ENCODE results near the gene PLAAT3.
A peak's percentile ranks its signal among the peaks of the same experiment; 100 is the strongest.
"Not testable (repeated sequence)": the region's sequence is repeated elsewhere in the genome, so short reads cannot be mapped to it uniquely, and the experiment has no call there.

The PLAAT3 gene

DNA sequence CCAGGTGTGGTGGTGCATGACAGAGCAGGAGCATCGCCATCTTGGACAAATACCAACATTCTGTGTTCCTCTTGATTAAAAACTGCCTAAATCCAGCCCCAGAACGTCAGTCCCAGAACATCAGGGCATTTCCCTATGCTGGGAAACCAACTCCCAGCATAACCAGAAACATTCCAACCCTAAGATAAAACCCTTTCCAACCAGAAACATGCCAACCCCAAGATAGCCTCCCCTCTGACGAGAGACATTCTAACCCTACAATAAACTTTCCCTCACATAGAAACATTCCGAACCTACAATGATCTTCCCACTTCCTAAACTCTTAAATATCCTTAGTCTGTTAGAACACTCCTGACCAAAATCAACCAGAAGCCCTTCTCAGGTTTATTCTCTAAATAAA, 66.1 kb downstream of the PLAAT3 start:
- DNase-seq (ENCODE audit: insufficient read length, low spot score) (no peak), FAIRE-seq (no peak)

DNA sequence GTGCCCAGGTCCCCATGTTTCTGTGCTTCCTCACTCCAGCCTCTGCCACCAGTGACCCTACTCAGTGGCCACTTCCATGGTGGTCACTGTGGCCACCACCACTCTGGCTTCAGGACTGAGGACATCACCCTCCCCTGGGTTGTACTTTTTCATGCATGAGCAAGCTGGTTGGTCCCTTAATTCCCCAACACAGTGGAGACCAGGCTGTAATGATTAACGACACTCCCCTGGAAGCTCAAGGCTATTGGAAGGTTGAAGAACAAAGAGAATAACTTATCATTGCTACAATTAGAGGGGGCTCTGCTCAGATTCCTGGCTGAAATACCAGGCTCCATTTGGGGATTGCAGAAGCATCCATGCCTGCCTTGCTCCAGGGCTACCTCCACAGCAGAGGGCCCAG, 67.2 kb downstream of the PLAAT3 start:
- FAIRE-seq (no peak), DNase-seq (ENCODE audit: insufficient read length, low spot score) (no peak)

DNA sequence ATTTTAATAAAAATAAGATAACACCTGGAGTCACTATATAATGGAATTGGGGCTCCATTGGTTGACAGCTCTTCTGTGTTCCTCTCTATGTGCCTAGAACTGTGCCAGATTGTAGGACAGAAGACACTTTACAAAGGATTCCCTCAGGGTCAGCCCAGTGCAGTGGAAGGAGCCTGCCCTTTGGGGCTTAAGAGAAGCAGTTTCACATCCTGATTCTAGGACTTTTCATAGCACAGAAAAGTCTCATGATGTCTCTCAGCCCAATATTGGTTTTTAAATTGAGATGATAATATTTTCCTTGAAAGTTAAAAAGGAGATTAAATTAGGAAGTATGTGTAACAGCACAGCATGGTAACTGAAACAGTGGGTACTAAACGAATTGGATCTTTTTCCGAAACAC, 70.5 kb downstream of the PLAAT3 start:
- DNase-seq (ENCODE audit: insufficient read length, low spot score), result no peak
- no peak for FAIRE-seq

DNA sequence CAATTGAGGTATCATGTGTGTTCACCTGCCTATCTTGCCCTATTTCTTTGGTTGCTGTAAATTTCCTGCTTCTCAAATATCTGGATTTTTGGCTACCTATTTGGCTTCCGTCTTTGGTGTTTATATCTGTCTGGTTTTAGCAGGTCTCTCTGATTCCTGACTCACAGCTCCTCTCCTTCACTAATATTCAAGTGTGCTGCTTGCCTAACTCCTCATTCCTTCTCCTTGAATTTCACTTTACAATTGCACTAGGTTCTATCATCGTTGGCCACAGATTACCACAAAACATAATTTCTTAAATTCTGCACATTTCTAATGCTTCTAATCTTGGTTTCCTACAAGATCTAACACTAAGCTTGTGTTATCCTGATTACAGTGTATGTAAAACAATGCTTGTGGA, 71.7 kb downstream of the PLAAT3 start:
- not testable (repeated sequence) for DNase-seq (ENCODE audit: insufficient read length, low spot score); FAIRE-seq

DNA sequence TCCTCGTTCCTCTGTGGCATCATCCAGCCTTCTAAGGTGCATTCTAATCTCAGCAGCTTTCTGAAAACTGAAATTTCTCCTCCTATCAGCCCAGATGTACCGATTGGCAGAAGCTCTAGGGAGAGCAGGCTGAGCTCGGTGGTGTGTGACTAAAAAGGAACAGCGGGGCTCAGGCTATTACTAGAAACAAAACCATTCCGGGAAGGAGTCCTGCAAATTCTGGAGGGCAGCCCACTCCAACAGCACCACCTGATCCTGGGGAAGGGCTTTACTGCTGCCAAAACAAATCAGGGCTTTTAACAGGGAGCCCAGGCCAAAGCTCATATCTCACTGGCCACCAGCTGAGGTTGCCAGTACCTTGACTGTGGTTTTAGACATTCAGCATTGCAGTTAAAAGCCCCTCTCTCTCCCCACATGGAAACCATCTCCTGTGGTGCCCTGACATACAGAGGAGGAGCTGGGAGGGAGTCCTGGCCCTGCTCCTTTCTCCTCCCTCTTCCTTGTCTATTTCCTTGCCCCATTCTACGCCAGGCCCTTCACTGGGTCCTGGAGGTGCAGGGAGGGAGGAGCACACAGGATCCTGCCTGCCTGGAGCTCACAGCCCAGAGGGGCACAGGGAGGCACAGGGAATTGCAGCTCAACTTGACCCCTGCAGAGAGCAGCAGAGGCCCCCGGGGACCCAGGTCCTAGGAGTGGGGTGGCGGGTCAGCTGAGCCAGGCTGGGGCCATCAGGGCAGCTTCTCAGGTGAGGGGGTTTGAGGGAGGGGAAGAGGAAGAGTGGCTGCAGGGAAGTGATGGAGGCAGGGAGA, 76.7 kb downstream of the PLAAT3 start:
- FAIRE-seq, result no peak
- no peak for DNase-seq (ENCODE audit: insufficient read length, low spot score)

DNA sequence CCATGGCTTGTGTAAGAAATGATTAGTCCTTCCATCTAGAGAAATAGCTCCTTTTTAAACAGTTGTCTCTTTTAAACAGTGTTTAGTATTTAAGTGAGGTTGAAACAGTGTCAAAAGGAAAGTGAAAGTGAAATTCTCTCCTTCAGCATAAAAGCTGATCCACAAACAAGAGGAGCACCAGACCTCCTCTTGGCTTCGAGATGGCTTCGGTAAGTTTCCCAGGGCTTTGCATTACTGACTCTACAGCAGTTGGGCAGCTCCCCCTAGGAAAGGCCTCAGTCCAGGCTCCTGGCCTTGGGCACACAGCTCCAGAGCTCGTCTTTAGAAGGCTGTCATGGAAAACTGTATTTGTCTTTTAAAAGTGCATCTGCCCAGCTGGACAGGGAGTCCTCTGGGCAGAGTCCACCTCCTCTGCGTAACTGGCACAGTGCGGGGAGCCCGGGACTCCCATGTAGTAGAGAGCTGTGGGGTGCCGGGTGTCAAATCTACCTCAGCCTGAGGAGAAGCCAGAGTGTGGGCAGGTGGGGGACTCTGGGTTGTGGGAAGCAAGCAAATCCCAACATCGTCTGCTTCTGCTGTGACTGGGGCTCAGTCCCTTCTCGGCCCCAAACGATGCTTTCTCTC, 77.5 kb downstream of the PLAAT3 start, which contains the start of gene PLAAT4:
Gene PLAAT4, plus strand, starts transcription at position 140 of the 624 bp plus-strand sequence. Its CDS starts 61 bp downstream, at position 201.
- no peak for FAIRE-seq
- peak; percentile 36 for DNase-seq (ENCODE audit: insufficient read length, low spot score)

DNA sequence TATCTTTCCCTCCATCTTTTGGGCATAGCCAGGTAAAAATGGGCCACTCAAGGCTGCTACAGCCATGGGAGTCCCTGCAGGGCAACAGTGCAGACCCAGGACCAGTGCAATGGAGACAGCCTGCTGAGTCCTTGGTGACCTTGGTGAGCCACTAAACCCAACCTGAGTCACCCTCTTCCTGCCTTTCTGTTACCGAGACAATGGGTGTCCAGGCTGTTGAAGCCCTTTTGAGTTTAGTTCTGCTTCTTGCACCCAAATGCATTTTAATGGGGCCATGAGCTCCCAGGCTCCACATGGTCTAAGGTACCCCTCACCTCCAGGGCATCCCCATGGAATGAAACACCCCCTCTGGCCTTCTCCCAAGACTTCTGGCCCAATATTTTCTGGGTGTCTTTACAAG, 78.5 kb downstream of the PLAAT3 start:
- FAIRE-seq, result no peak
- DNase-seq (ENCODE audit: insufficient read length, low spot score), result no peak

DNA sequence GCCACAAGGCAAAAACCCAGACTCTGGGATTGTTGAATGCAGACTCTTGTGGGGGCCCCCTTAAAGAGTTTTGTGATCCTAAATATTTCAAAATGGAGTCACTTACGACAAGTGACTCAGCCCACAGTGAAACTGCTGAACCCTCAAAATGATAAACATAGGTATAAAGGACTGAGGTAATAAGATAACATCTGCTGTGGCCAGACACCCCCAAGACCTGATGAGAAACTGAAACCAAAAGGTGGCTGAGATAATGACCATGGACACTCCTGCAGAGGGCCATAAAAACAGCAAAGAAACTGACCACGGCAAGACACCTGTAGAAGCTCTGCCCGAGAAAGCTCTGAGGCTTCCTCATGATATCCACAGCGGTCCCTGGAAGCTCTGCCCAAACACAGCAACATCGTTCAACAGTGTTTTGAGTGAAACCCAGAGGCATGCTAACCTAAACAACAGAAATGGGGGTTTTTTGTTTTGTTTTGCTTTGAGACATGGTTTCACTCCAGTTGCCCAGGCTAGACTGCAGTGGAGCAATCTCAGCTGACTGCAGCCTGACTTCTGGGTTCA, 79.3 kb downstream of the PLAAT3 start:
- DNase-seq (ENCODE audit: insufficient read length, low spot score), result no peak
- no peak for FAIRE-seq

DNA sequence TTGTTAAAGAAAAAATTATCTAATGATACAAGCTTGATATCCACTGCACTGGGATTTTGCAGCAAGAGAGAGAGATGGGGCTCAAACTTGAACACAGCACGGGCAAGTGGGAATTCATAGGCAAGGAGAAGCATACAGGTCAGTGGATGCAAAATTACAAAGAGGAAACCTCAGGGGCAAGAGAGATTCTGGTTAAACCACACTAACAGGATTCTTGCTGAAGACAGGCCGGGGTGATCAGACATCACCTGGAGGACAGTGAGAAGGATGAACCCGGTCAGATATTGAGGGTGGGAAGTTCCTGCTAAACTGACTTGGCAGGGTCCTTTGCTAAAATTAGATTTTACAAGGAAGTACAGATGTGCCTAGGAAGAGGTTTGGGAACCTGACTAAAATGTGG, 80.2 kb downstream of the PLAAT3 start:
- FAIRE-seq (no peak), DNase-seq (ENCODE audit: insufficient read length, low spot score) (no peak)

DNA sequence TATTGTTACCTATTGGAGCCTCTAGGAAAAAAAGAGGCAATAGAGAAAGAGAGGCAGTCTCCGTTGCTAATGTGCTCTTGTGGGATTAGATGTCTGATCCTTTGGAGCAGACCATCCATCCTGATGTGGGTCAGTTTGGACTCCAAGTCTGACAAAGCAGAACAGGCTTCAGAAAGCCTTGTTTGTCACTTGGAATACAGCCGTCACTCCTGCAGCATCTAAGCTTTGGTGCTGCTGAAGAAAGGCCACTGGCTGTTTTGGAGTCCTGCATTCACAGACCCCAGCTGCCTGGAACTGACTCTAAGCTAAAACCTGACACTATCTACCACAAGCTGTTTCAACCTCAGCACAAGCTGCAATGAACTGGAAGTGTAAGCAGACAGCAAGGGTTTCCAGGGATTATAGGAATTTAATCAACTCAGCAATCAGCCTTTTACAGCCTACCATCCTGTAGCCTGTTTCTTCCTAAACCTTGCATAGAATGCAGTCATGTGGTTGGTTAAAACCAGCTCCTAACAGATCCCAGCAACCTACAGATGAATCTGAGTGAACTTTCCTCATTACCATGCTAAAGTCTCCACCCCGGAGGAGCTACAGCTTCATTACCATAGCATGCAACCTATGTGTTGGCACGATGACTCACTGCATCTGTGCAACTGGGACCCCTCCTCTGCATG, 81.3 kb downstream of the PLAAT3 start:
- DNase-seq (ENCODE audit: insufficient read length, low spot score) (no peak), FAIRE-seq (no peak)

DNA sequence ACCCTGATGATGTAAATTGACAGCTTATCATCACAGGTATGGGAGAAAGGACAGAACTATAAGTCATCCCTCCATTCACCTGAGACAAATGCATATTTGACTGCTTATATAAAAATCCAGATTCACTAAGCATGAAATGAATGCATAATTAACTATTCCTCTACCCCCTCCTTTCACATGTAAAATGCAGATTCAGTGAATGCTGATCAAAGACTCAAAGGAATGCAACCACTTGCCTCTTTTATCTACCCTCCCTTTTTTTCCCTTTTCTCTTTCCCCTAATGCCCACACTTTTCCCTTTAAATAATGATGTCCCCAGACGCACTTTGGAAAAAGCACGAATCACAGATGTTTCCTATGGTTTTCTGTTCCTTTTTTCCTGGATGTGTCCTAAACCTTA, 82.1 kb downstream of the PLAAT3 start:
- DNase-seq (ENCODE audit: insufficient read length, low spot score), result no peak
- FAIRE-seq, result no peak

DNA sequence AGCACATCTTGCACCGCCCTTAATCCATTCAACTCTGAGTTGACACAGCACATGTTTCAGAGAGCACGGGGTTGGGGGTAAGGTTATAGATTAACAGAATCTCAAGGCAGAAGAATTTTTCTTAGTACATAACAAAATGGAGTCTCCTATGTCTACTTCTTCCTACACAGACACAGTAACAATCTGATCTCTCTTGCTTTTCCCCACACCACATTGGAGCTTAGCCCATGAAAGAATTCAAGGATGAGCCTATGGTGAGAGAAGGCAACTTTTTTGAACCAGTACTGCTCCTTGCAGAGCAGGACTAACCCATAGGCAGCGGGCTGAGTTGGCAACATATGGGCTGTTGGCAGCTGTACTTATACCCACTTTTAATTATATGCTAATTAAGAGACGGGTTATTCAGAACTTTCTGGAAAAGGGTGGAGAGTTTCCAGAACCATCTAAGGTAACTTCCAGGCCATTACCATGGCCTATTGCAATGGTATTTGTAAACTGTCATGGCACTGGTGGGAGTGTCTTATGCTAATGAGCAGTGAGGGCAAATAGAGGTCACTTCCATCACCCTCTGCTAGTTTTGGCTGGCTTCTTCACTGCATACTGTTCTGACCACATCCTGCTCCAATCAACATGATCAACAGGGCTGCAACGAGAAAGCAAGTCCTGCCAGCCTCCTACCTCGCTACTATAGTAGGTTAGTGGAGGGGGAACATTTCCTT, 83.0 kb downstream of the PLAAT3 start:
- not testable (repeated sequence) for FAIRE-seq
- peak; percentile 31 for DNase-seq (ENCODE audit: insufficient read length, low spot score)

DNA sequence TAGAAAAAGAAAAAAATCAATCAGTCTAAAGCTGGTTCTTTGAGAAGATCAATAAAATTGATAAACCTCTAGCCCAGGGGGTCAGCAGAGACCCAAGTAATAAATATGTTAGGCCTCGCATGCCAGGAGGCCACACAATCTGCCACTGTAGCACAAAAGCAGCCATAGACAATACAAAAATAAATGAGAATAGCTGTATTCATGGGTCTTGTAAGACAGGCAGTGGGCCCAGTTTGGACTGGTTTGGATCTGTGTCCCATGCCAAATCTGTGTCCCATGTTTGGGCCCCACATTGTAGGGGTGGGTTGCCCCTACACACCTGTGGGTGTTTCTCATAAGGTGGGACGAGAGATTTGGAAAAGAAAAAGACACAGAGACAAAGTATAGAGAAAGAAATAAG, 84.2 kb downstream of the PLAAT3 start:
- no peak for FAIRE-seq

DNA sequence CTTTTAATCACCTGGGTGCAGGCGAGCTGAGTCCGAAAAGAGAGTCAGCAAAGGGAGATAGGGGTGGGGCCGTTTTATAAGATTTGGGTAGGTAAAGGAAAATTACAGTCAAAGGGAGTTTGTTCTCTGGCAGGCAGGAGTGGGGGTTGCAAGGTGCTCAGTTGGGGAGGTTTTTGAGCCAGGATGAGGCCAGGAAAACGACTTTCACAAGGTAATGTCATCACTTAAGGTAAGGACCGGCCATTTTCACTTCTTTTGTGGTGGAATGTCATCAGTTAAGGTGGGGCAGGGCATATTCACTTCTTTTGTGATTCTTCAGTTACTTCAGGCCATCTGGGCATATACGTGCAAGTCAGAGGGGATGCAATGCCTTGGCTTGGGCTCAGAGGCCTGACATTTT, 84.9 kb downstream of the PLAAT3 start:
- not testable (repeated sequence) for DNase-seq (ENCODE audit: insufficient read length, low spot score); FAIRE-seq

More for the DNA sequence above, 84.2 kb downstream of the PLAAT3 start:
- no peak for DNase-seq (ENCODE audit: insufficient read length, low spot score)

DNA sequence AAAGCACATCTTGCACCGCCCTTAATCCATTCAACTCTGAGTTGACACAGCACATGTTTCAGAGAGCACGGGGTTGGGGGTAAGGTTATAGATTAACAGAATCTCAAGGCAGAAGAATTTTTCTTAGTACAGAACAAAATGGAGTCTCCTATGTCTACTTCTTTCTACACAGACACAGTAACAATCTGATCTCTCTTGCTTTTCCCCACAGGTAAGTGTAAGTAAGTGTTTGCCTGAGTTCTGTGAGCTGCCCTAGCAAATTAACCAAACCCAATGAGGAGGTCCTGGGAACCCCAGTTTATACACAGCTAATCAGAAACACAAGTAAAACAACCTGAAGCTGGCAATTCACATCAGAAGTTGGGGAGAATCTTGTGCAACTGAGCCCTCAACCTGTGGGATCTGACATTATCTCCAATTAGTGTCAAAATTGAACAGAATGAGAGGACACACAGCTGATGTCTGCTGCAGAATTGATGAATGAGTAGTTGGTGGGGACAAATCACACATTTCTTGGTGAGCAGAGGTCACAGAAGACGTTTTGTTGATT, 85.4 kb downstream of the PLAAT3 start:
- FAIRE-seq; DNase-seq (ENCODE audit: insufficient read length, low spot score): not testable (repeated sequence)

DNA sequence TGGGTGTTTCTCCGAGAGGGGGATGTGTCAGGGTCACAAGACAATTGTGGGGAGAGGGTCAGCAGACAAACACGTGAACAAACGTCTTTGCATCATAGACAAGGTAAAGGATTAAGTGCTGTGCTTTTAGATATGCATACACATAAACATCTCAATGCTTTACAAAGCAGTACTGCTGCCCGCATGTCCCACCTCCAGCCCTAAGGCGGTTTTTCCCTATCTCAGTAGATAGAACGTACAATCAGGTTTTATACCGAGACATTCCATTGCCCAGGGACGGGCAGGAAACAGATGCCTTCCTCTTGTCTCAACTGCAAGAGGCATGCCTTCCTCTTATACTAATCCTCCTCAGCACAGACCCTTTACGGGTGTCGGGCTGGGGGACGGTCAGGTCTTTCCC, 86.1 kb downstream of the PLAAT3 start:
- not testable (repeated sequence) for FAIRE-seq; DNase-seq (ENCODE audit: insufficient read length, low spot score)

DNA sequence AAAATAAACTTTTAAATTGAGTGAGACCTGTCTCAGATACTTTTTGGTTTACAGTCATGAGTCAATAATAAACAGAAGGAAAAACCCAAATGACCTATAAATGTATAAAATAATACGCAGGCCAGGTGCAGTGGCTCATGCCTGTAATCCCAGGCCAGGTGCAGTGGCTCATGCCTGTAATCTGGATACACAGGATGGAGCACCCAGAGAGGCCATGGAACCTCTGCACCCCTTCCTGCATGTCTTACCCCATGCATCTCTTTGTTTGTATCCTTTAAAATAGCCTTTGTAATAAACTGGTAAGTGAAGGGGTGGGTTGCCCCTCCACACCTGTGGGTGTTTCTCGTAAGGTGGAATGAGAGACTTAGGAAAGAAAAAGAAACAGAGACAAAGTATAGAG, 86.6 kb downstream of the PLAAT3 start:
- no peak for DNase-seq (ENCODE audit: insufficient read length, low spot score)
- FAIRE-seq, result no peak
